LoVo (cell line): ENCODE data around the gene SUSD5.
A peak's percentile ranks its signal among the peaks of the same experiment; 100 is the strongest.

ENCODE experiments used
- DNase-seq: peaks from one replicate; pipeline ENCODE4 v3.0.0-alpha.2; 2016; ENCODE audit warnings: low spot score

Gene SUSD5

DNA sequence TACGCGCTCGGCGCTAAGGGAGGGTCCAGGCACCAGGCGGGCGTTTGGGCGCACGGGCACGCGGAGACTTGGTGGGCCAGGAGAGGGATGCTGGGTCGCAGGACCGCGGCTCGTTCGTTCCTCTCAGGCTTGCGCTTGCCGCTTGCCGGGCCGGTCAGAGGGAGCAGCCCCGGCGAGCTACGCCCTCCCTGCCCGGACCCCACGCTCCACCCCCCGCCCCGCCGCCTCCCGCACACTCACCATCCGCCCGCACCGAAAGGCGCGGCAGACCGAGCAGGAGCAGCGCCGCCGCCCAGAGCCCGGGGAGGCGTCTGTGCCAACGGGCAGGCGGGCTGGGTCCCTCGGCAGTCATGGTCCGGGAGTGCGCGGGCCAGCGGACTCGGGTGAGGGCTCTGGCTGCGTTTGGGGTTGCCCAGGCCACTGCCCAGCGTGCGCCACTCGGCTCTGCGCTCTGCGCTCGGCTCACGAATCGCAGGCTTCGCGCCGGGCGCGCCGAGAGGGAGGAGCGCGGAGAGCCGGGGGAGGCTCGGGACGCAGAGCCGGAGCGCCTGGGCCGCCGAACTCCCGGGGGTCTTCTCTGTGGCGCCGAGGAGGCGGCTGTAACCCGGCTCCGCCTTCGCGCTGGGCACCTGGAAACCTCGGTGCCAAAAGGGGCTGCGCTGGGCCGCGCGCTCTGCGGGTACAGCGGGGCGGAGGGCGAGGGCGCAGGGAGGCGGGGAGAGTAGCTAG lies at the start of gene SUSD5:
TSS of gene SUSD5 (minus strand) at position 365 of the 729 bp plus-strand sequence. CDS start at position 352, 13 bp downstream.
- DNase-seq: no peak

DNA sequence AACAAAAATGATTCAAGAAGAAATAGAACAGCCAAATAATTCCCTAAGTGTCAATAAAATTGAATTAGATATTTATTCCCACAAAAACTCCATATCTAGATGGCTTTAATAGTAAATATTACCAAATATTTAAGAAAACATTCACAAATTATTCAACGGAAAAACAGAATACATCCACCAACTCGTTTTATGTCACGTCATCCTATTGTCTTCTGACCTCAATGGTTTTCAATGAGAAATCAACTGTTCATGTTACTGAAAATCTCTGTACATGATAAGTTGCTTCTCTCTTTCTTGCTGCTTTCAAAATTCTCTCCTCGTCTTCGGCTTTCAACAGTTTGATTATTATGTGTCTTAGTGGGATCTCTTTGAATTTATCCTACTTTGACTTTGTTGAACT lies 41.5 kb upstream of the SUSD5 start:
- DNase-seq: no peak

DNA sequence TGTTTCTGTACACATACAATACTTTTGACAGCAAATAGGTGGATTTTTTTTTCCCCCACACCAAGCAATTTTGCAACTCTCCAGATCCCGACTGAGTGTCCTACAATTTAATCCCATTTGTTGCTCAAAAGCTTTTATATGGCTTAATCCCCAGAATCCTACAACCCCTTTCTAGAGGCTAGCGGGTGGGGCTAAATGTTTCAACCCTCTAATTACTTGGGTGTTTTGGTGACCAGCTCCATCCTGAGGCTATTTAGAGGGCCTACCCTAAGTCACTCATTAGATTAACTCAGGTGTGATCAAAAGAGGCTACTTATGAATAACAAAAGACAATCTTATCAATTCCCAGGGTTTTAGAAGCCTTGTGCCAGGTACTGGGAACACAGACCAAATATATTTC lies 37.6 kb upstream of the SUSD5 start:
- DNase-seq: no peak

DNA sequence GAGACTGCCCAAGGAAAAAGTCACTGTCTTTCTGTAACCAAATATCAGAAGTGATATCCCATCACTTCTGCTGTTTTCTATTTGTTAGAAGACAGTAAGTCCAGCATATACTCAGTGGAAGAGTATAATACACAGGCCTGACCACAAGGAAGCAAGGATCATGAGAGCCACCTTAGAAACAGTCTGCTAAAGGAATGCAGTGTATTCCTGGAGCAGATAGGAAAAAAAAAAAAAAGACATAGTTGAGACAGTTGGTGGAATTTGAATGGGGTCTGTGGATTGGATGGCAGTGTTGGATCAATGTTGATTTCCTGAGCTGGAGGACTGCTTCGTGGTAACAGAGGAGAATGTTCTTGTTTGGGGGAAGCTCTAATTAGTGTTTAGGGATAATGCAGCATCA lies 32.1 kb upstream of the SUSD5 start:
- no peak for DNase-seq

DNA sequence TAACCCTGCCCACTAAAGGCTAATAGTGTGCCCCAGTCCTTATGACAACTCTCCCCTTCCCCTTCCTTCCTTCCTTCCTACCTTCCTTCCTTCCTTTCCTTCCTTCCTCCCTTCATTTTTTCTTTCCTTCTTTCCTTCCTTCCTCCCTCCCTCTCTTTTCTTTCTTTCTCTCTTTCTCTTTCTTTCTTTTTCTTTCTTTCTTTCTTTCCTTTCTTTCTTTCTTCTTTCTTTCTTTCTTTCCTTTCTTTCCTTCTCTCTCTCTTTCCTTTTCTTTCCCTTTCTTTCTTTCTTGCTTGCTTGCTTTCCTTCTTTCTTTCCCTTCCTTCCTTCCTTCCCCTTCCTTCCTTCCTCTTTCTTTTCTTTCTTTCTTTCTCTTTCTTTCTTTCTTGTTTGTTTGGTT lies 28.2 kb upstream of the SUSD5 start:
- no peak for DNase-seq

DNA sequence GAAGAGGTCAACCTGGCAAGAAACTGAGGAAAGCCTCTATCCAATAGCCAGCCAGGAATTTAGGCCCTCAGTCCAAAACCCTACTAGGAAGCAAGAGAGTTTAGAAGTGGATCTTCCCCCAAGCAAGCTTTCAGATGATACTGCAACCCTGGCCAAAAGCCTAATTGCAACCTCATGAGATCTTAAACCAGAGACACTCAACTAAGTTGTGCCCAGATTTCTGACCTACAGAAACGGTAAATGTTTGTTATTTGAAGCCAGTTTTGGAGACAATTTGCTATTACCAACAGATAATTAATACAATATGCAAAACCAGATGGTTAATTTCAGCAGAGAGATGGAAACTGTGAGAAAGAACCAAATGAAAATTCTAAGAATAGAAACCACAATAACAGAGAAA lies 21.7 kb upstream of the SUSD5 start:
- DNase-seq: no peak

DNA sequence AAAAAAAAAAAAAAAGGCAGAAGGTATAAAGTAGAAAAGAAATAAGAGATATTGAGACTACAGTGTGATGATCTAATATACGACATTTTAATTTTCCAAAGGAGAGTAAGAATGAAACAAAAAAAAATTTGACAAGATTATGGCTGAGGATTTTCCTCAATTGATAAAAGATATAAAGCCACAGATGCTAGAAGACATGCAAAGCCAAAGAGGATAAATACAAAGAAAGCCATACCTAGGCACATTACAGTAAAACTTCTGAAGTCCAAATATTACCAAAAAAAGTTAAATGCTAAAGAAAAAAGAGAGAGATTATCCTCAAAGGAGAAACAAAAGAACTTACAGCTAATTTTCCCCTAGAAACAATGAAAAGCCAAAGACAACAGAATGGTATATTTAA lies 20.3 kb upstream of the SUSD5 start:
- DNase-seq: no peak

DNA sequence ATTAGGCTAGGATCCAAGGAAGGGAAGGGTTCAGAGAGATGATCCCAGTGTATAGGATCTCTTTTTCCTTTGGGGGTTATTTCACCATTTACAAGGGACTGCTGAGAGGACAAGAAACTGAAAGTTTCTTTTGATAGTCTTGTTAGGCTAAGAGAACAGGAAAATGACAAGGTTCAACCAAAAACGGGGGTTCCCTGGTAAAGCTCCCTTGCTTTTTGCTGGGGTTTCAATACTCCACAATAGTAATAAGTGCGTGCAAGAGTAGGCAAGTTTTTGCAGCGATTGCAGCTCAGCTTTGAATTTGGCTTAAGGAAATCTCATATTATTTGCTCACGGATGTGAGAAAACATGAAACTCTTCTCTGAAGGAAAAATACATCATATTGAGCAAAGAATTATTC lies 18.8 kb upstream of the SUSD5 start:
- no peak for DNase-seq

DNA sequence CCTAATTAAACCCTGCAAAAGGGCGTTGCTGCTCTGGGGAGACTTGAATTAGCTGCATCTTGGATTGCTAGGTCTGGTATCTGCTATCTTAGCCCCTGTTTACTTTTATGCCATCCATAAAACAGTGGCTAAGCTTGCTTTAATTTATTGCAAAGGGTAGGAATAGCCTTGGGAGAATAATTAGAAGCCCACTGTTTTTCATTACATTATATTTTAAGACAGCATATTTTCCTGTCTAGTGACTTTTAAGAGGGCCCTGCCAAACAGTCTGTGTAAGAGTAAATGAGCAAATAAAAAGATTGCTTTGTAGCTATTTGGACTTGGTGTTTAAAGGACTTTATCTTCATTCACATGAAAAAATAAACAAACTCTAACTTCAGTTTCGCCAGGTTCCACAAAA lies 17.4 kb upstream of the SUSD5 start:
- no peak for DNase-seq

DNA sequence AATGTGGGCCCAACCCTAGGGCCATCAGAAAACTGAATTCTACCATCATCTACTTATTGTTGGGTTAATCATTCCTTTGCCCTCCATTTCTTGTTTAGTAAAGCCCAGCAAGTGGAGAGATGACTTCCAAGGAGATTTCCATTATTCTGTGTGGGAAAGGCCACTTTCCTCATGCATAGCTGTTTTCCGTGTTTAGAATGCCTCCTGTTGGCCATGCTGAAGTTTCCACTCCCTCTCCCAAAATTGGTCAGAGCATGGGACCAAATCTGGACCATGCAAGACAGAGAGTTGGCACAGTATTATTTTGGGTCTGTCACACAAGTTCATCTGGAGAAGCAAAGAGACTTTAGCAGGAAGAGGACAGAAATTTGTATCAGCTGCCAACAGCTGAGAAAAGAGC lies 15.3 kb upstream of the SUSD5 start:
- no peak for DNase-seq

DNA sequence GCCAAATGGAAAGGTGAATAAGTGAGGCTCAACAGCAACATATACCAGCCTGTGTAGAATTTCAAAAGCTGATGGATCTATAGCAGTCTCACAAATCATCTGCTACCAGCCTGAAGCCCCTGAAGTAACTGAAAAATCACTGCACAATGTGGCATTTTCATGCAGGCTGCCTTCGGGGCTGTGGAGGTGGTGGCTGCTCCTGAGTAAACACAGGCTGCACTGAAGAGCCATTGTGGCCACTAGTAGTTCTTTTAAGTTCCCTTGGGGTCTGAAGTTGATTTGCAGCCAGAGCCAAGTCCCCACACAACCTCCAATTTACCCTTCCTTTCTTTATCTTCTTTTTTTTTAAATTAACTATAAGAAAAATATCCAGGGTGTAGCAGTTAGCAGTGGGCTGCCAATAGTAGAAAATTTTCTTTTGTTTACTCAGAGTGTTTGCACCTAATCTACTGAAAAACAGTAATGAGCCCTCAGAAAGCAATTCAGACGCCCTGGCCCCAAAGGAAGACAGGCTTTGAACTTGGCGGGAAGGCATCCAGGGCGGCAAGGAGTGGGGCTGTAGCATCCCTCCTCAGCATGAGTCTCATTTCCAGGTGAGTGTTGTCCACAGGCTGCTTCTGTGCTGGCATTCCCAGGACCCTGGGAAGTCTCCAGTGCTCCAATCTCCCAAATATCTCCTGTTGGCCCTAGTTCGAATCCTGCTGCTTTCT lies 13.3 kb upstream of the SUSD5 start:
- no peak for DNase-seq

DNA sequence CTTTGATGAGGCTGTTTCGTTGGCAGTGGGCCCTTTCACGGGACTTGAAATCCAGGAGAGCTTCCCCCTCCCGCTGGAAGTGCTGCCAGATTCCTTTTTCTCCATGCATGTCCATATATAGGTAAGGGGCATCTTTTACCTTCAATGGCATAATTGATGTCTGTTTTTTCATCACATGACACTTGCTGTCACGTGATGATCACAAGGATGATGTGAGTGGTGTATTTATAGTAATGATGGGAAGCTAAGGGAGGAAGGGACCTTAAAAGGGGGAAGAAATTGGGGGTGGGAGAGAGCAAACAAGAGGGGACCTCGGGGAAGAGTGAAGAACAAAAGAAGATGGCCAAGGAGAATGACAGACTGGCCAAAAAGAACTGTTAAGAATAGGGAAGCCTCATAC lies 11.3 kb upstream of the SUSD5 start:
- no peak for DNase-seq

DNA sequence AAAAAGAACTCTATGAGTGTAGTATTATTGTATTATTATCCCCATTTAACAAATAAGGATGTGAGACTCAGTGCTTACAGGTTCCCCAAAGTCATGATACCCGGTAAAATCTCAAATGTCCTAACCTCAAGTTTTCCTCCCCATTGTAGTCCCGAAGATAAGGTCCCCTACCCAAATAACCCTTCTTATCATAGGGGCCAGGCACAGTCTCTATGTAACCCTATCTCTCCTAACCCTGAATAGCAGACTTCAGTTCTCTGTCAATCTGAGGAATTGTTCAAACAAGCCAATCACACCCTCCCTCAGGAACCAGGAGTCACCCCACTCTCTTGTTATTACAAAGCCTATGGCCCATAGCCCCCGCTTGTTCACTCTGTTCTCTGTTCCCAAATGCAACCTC lies 10.5 kb upstream of the SUSD5 start:
- no peak for DNase-seq

DNA sequence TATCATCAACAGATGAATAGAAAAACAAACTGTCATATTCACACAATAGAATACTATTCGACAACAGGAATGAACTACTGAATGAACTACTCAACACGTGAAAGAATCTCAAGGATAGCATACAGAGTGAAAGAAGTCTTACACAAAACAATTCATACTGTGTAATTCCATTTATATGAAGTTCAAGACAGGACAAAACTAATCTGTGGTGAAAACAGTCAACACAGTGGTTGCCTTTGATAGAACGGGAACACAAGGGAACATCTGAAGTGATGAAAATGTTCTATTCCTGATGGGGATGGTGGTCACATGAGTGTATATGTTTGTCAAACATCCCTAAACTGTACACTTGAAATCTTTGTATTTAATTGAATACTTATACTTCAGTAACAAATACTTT lies 2.6 kb upstream of the SUSD5 start:
- no peak for DNase-seq

DNA sequence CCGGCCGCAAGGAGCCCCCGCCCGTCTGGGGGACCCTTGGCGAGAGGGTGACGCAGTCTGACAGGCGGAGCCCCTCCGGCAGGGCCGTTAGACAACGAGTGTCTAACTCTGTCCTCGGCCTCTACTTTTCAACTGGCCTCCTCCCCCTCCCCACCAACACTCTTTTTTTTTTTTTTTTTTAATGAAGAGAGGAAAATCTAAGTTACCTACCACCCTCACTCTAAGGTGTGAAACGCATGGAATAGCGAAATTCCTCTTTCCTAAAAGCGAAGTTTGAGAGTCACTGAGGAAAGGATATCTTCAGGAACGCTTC lies 521 bp upstream of the SUSD5 start:
- no peak for DNase-seq

DNA sequence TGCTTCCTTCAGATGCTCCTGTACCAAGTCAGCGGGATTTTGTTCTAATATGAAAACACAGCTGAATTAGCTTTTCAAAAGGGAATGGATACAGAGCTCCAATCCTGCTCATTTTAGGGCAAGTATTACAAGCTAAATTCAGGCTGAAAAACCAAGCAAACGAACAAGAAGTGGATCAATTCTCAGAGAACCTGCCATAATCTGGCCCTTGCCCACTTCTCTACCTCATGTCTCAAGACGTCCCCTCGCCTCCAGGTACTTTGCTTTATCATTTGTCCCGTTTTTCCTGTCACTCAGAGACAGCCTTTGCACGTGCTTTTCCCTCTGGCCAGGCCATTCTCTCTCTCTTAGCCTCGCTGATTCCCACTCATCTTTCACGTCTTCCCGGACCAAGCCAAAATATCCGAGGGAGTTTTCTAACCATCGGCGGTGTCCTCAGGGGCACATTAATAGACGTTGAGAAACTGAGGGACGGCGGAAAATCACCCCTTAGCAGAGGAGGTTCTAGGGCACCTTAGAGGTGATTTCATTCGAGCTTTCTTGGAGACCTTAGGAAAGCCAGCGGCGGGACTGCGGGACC lies 654 bp downstream of the SUSD5 start:
- DNase-seq: no peak

DNA sequence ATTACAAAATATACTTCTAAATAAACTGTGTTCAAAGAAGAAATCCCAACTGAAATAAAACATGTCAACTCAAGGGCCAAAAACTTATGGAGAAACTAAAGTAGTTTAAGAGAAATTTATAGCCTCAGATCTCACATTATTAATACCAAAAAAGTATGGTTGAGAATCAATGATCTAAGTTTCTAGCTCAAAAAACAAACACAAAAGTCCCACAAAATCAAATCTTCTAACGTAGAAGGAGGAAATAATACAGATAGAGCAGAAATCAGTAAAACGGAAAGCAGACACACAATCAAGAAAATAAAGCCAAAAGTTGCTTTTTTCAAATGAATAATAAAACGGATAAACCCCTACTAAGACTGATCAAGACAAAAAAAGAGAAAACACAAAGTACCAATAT lies 2.9 kb downstream of the SUSD5 start:
- DNase-seq: no peak

DNA sequence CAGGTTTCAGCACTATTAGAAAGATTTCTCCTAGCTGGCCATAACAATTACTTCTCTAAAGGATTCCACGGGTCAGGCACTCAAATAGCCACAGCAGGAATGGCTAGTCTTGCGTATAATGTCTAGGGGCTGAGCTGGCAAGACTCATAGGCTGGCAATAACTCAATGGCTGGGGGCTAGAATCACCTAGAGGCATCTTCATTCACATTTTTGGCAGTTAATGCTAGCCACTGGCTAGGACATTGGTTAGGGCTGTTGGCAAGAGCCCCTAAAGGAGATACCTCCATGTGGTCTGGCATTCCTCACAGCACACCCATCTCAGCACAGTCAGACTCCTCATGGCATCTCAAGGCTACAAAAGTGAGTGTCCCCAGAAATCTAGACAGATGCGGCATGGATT lies 6.2 kb downstream of the SUSD5 start:
- no peak for DNase-seq

DNA sequence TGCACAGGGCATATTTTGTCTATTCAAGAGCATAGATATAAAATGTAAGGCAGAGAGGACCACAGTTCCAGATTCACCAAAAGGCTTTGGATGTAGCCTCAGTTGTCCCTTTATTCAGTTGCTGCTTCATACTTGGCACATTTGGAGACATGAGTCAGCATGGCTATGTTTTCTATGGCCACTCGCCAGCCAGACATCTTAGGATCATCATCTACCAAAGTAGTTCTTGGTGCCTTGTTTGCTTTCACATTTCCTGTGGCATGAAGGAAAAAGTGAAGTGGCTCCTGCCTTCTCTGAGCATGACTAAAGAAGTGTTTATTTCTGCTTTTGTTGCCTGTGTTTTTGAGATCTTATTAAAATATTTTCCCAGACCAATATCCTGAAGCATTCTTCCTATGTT lies 7.2 kb downstream of the SUSD5 start:
- DNase-seq: peak; percentile 48

DNA sequence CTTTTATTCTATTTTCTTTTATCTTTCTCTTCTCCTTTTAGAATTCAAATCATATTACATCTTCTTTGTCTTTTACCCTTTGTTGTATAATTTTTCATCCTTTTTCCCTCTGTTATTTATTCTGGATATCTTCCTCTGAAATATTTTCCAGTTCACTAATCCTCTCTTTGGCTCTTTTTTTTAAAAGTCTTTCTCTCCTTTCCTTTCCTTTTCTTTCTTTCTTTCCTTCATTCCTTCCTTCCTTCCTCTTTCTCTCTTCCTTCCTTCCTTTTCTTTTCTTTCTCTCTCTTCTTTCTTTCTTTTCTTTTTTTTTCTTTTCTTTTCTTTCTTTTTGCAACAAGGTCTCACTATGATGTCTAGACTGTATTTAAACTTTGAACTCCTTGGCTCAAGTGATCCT lies 9.3 kb downstream of the SUSD5 start:
- no peak for DNase-seq

DNA sequence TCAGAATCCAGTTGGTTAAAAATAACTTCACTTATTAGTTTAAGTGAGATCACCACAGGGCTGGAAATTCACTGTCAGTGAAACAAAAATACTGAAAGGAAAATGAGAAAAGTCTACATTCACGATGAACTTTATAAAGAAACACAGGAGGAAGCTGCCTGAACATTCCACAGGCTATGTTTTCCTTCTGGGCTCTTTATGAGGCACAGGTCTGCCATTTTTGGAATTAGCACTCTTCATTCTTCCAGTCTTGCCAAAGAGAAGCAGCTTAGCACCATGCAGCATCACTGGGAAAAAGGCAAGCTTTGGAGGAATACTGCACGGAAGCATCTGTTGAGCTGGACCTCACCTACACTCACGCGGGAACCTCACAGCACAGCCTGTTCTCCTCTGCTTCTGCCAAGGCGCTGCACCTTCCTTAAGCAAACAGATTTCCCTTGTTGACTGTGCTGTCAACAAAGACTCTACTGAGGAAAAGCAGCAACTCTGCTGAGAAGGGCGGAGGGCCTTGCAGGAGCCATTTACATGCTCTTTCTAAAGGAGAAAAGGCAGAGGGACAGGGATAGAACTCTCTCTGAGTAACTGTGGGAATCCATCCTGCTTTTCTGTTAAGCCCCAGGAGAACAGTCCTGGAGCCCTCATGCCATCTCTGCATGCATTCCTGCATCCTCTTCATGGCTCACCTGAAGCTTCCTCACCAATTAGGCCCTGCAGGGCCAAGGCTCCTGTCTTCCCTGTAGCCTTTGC lies 15.7 kb downstream of the SUSD5 start:
- DNase-seq: no peak

DNA sequence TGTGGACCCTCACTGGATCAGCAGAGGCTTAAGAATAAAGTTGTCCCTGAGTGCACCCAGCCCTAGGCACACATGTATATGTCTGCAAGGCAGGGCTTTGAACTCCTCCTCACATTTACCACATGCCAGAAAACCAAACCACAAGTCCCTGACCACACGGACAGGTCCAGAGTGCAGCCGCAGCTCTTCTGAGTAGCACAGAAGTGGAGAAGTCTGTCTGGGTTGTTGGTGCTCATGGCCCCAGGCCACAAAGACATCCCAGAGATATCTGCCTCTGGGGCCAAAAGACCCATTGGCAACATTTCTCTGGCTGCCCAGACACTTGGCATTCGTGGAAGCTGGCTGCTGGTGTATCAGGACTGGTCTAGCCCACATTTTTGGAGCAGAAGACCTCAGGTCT lies 17.4 kb downstream of the SUSD5 start:
- no peak for DNase-seq

DNA sequence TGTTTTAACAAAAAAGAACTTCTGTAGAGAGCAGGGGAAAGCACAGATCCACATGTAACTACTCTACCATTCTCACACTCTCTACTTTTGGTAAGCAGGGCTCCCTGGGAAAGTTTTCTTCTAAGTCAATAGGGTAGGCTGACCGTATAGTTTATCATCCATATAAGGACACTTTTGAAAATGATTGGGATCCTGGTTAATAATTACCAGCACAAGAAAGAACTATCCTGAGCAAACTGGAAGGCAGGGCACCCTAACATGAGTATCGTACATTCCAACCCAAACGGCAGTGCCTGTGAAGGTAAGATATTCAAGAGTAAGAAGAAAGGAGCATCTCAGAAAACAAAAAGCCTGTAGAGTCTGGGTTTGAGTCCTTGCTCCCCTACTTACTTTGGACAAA lies 22.1 kb downstream of the SUSD5 start:
- DNase-seq: no peak
